Lower lobe of right lung (tissue), 2 donors: ENCODE measurements around the gene FAR2. TPM values are rescaled to one million over a fixed set of nuclear protein-coding genes. Genes with fewer than 3 reads are reported as not detected.

Experiments
- ATAC-seq, 2 donors: fragments of 200-7000 bp; cut with Tn5 transposase; one replicate each; pipeline ENCODE4 v1.9.1; 2020 to 2022; ENCODE audit warnings: mild to moderate bottlenecking in 2 of 2, moderate library complexity in 2 of 2
- DNase-seq: peaks from one replicate; pipeline ENCODE4 v3.0.0-alpha.2; 2020
- H3K27ac ChIP-seq: fragments of 200-600 bp; one replicate; pipeline ENCODE4 v1.8.0; 2022
- H3K27me3 ChIP-seq: fragments of 200-600 bp; one replicate; pipeline ENCODE4 v1.8.0; 2022; ENCODE audit warnings: low read depth
- H3K36me3 ChIP-seq: fragments of 200-600 bp; one replicate; pipeline ENCODE4 v1.8.0; 2022; ENCODE audit warnings: mild to moderate bottlenecking
- H3K4me1 ChIP-seq: fragments of 200-600 bp; one replicate; pipeline ENCODE4 v1.8.0; 2022
- H3K4me3 ChIP-seq: fragments of 200-600 bp; one replicate; pipeline ENCODE4 v1.8.0; 2022; ENCODE audit warnings: mild to moderate bottlenecking
- H3K9me3 ChIP-seq: fragments of 200-600 bp; one replicate; pipeline ENCODE4 v1.8.0; 2022
- CTCF ChIP-seq: fragments of 200-600 bp; IDR thresholded peaks from one replicate; pipeline ENCODE4 v1.8.0; 2022; ENCODE audit warnings: antibody characterized with exemption, mild to moderate bottlenecking
- intact Hi-C: fragments of 100-400 bp; cut with DNase I; formaldehyde crosslinking; loops from one replicate; pipeline ENCODE4 v1.11.0; 2022
- total RNA-seq: library from RNA; stranded (reverse); fragmentation: NEBNext Ultra II Directional; extraction: Animal tissue kit (Norgen Biotek cat#: 25700); gene quantifications from one replicate; pipeline ENCODE4 v1.2.1, GENCODE V29; 2021
- donor health status: DM: no; HTN: yes; CAD: no; lungs with severe emphysema.

The FAR2 gene
- total RNA-seq, 1 donor from 2014 or later = 23.7 TPM

- ATAC-seq (no peak), DNase-seq (no peak)
- Histone ChIP-seq H3K27ac (no peak overlapping the region), H3K4me1 (no peaks in the 10 kb centered on the region), H3K27me3 (no peaks in the 10 kb centered on the region), H3K36me3 (no peaks in the 10 kb centered on the region), H3K9me3 (no peaks in the 10 kb centered on the region), H3K4me3 (no peak overlapping the region)
- no peak for TF ChIP-seq CTCF
- intact Hi-C loops = no loop called here
Observed at GRCh38 chr12:29225834-29226233, 76.8 kb downstream of the FAR2 start.

GRCh38 chr12:29226616-29227015, 77.5 kb downstream of the FAR2 start:
- intact Hi-C loops = no loop called here
- ATAC-seq (no peak), DNase-seq (no peak)

GRCh38 chr12:29228474-29229157, 79.5 kb downstream of the FAR2 start:
- H3K4me3 ChIP-seq = no peak overlapping the region
- no peak for ATAC-seq
- H3K27me3 ChIP-seq = no peaks in the 10 kb centered on the region
- no peaks in the 10 kb centered on the region for H3K4me1 ChIP-seq
- TF ChIP-seq CTCF = no peak
- intact Hi-C loops = no loop called here
- no peak overlapping the region for H3K27ac ChIP-seq
- no peaks in the 10 kb centered on the region for H3K36me3 ChIP-seq
- no peaks in the 10 kb centered on the region for H3K9me3 ChIP-seq
- DNase-seq = no peak

More at GRCh38 chr12:29226616-29227015, 77.5 kb downstream of the FAR2 start:
- Histone ChIP-seq H3K4me1 (no peaks in the 10 kb centered on the region), H3K27ac (no peak overlapping the region), H3K9me3 (no peaks in the 10 kb centered on the region), H3K27me3 (no peaks in the 10 kb centered on the region), H3K4me3 (no peak overlapping the region), H3K36me3 (no peaks in the 10 kb centered on the region)
- TF ChIP-seq CTCF = no peak

- TF ChIP-seq CTCF = no peak
- Histone ChIP-seq H3K36me3 (no peaks in the 10 kb centered on the region), H3K9me3 (no peaks in the 10 kb centered on the region), H3K27ac (no peak overlapping the region), H3K27me3 (no peaks in the 10 kb centered on the region), H3K4me1 (no peaks in the 10 kb centered on the region), H3K4me3 (no peak overlapping the region)
- no peak for DNase-seq
- intact Hi-C loops = no loop called here
- no peak for ATAC-seq
Observed at GRCh38 chr12:29229158-29229505, 80.1 kb downstream of the FAR2 start.

- Histone ChIP-seq H3K36me3 (no peaks in the 10 kb centered on the region), H3K4me1 (no peaks in the 10 kb centered on the region), H3K27me3 (no peaks in the 10 kb centered on the region), H3K27ac (no peak overlapping the region), H3K4me3 (no peak overlapping the region), H3K9me3 (no peaks in the 10 kb centered on the region)
- DNase-seq = no peak
- no peak for ATAC-seq
- intact Hi-C loops = no loop called here
- no peak for TF ChIP-seq CTCF
Observed at GRCh38 chr12:29229937-29230336, 80.9 kb downstream of the FAR2 start.
